ENCODE data around the gene FOXL3.

Gene FOXL3

GRCh38 chr7:254337-255037 is 35.5 kb upstream of the FOXL3 start:
- ChIA-PET CTCF (no interaction called here), POLR2A (no interaction called here)
- no peak for TF ChIP-seq ELF4 (IDR thresholded peaks at IDR 0.05)
- TF ChIP-seq SP1 (IDR thresholded peaks at IDR 0.05) = no peak
- TF ChIP-seq NFRKB (IDR thresholded peaks at IDR 0.05) = no peak
- TF ChIP-seq SUZ12 (IDR thresholded peaks at IDR 0.05) = no peak
- no peak for TF ChIP-seq LEF1 (IDR thresholded peaks at IDR 0.05; ENCODE audit: borderline replicate concordance)
- no peak for TF ChIP-seq HDGF (IDR thresholded peaks at IDR 0.05; ENCODE audit: borderline replicate concordance)
- no peak for TF ChIP-seq L3MBTL2 (conservative IDR thresholded peaks at IDR 0.05)
- no peak for TF ChIP-seq ARNT (IDR thresholded peaks at IDR 0.05)
- TF ChIP-seq FOXK2 (IDR thresholded peaks at IDR 0.05) = no peak
- no peak for TF ChIP-seq PKNOX1 (IDR thresholded peaks at IDR 0.05)
- TF ChIP-seq ZNF384 (IDR thresholded peaks at IDR 0.05) = no peak
- TF ChIP-seq TARDBP (IDR thresholded peaks at IDR 0.05) = no peak
- no peak for DNase-seq (ENCODE audit: extremely low spot score)

GRCh38 chr7:255038-255435 is 34.9 kb upstream of the FOXL3 start:
- ChIA-PET POLR2A (no interaction called here), CTCF (no interaction called here)
- TF ChIP-seq BHLHE40 (IDR thresholded peaks at IDR 0.05; ENCODE audit: borderline replicate concordance) (no peak), ARNT (IDR thresholded peaks at IDR 0.05) (no peak), ELF4 (IDR thresholded peaks at IDR 0.05) (no peak), CTBP1 (IDR thresholded peaks at IDR 0.05; ENCODE audit: borderline replicate concordance) (no peak), FOXK2 (IDR thresholded peaks at IDR 0.05) (no peak), L3MBTL2 (conservative IDR thresholded peaks at IDR 0.05) (no peak), FOXA1 (IDR thresholded peaks at IDR 0.05) (no peak), FOXM1 (IDR thresholded peaks at IDR 0.05; ENCODE audit: borderline replicate concordance) (no peak), TARDBP (IDR thresholded peaks at IDR 0.05) (no peak), SP1 (IDR thresholded peaks at IDR 0.05) (no peak), ZNF384 (IDR thresholded peaks at IDR 0.05) (no peak), NFRKB (IDR thresholded peaks at IDR 0.05) (no peak), LEF1 (IDR thresholded peaks at IDR 0.05; ENCODE audit: borderline replicate concordance) (no peak), SUZ12 (IDR thresholded peaks at IDR 0.05) (no peak), HDGF (IDR thresholded peaks at IDR 0.05; ENCODE audit: borderline replicate concordance) (no peak), PKNOX1 (IDR thresholded peaks at IDR 0.05) (no peak)
- DNase-seq (ENCODE audit: extremely low spot score) = no peak

- DNase-seq (ENCODE audit: extremely low spot score) = no peak
- TF ChIP-seq FOXK2 (IDR thresholded peaks at IDR 0.05) (no peak), LEF1 (IDR thresholded peaks at IDR 0.05; ENCODE audit: borderline replicate concordance) (no peak), NFRKB (IDR thresholded peaks at IDR 0.05) (no peak), TARDBP (IDR thresholded peaks at IDR 0.05) (no peak), FOXM1 (IDR thresholded peaks at IDR 0.05; ENCODE audit: borderline replicate concordance) (no peak), ARNT (IDR thresholded peaks at IDR 0.05) (no peak), HDGF (IDR thresholded peaks at IDR 0.05; ENCODE audit: borderline replicate concordance) (no peak), SUZ12 (IDR thresholded peaks at IDR 0.05) (no peak), FOXA1 (IDR thresholded peaks at IDR 0.05) (no peak), CTBP1 (IDR thresholded peaks at IDR 0.05; ENCODE audit: borderline replicate concordance) (no peak)
- ChIA-PET CTCF (no interaction called here), POLR2A (no interaction called here)
These were observed 34.1 kb upstream of the FOXL3 start for GRCh38 chr7:255721-256361.

- TF ChIP-seq LEF1 (IDR thresholded peaks at IDR 0.05; ENCODE audit: borderline replicate concordance) = no peak
- TF ChIP-seq ARNT (IDR thresholded peaks at IDR 0.05) = no peak
- no peak for TF ChIP-seq CTBP1 (IDR thresholded peaks at IDR 0.05; ENCODE audit: borderline replicate concordance)
- no peak for TF ChIP-seq PKNOX1 (IDR thresholded peaks at IDR 0.05)
- TF ChIP-seq SP1 (IDR thresholded peaks at IDR 0.05) = no peak
- TF ChIP-seq FOXM1 (IDR thresholded peaks at IDR 0.05; ENCODE audit: borderline replicate concordance) = no peak
- no peak for TF ChIP-seq HDGF (IDR thresholded peaks at IDR 0.05; ENCODE audit: borderline replicate concordance)
- TF ChIP-seq L3MBTL2 (conservative IDR thresholded peaks at IDR 0.05) = no peak
- TF ChIP-seq NFRKB (IDR thresholded peaks at IDR 0.05) = no peak
- TF ChIP-seq FOXA1 (IDR thresholded peaks at IDR 0.05) = no peak
- no peak for TF ChIP-seq ELF4 (IDR thresholded peaks at IDR 0.05)
- no peak for DNase-seq (ENCODE audit: extremely low spot score)
- ChIA-PET CTCF (no interaction called here), POLR2A (no interaction called here)
These were observed 33.5 kb upstream of the FOXL3 start for GRCh38 chr7:256461-256940.

- ChIA-PET POLR2A (no interaction called here), CTCF (no interaction called here)
- no peak for DNase-seq (ENCODE audit: extremely low spot score)
- TF ChIP-seq SUZ12 (IDR thresholded peaks at IDR 0.05) = no peak
- no peak for TF ChIP-seq TARDBP (IDR thresholded peaks at IDR 0.05)
- TF ChIP-seq FOXA1 (IDR thresholded peaks at IDR 0.05) = no peak
- TF ChIP-seq ZNF384 (IDR thresholded peaks at IDR 0.05) = no peak
- TF ChIP-seq ARNT (IDR thresholded peaks at IDR 0.05) = no peak
- TF ChIP-seq LEF1 (IDR thresholded peaks at IDR 0.05; ENCODE audit: borderline replicate concordance) = no peak
- TF ChIP-seq L3MBTL2 (conservative IDR thresholded peaks at IDR 0.05) = no peak
- TF ChIP-seq CTBP1 (IDR thresholded peaks at IDR 0.05; ENCODE audit: borderline replicate concordance) = no peak
- TF ChIP-seq FOXK2 (IDR thresholded peaks at IDR 0.05) = no peak
- TF ChIP-seq NFRKB (IDR thresholded peaks at IDR 0.05) = no peak
- no peak for TF ChIP-seq HDGF (IDR thresholded peaks at IDR 0.05; ENCODE audit: borderline replicate concordance)
- TF ChIP-seq SP1 (IDR thresholded peaks at IDR 0.05) = no peak
- TF ChIP-seq PKNOX1 (IDR thresholded peaks at IDR 0.05) = no peak
- no peak for TF ChIP-seq FOXM1 (IDR thresholded peaks at IDR 0.05; ENCODE audit: borderline replicate concordance)
These were observed 32.9 kb upstream of the FOXL3 start for GRCh38 chr7:256981-257646.

Data from HEK293T (cell line).